Endothelial cell (in vitro differentiated cells): ENCODE results near the gene CLEC4F. TPM values are rescaled to one million over a fixed set of nuclear protein-coding genes. Genes with fewer than 3 reads are reported as not detected.

Experiments
- DNase-seq: peaks from one replicate; pipeline ENCODE4 v3.0.0; 2021; ENCODE audit warnings: low spot score
- H3K27ac Mint-ChIP-seq: one replicate; pipeline ENCODE4 v1.8.0; 2021; ENCODE audit warnings: mixed read lengths, inconsistent platforms; ENCODE audit not compliant: unreplicated experiment
- H3K27me3 Mint-ChIP-seq: one replicate; pipeline ENCODE4 v1.8.0; 2021; ENCODE audit warnings: mild to moderate bottlenecking, moderate library complexity, mixed read lengths, inconsistent platforms; ENCODE audit not compliant: unreplicated experiment
- H3K36me3 Mint-ChIP-seq: one replicate; pipeline ENCODE4 v1.8.0; 2021; ENCODE audit warnings: mild to moderate bottlenecking, low read depth, mixed read lengths, inconsistent platforms; ENCODE audit not compliant: unreplicated experiment
- H3K4me1 Mint-ChIP-seq: one replicate; pipeline ENCODE4 v1.8.0; 2021; ENCODE audit warnings: mild to moderate bottlenecking, mixed read lengths, inconsistent platforms; ENCODE audit not compliant: unreplicated experiment
- H3K4me3 Mint-ChIP-seq: one replicate; pipeline ENCODE4 v1.8.0; 2021; ENCODE audit warnings: mild to moderate bottlenecking, mixed read lengths, inconsistent platforms; ENCODE audit not compliant: unreplicated experiment
- H3K9me3 Mint-ChIP-seq: one replicate; pipeline ENCODE4 v1.8.0; 2021; ENCODE audit warnings: mixed read lengths, inconsistent platforms; ENCODE audit not compliant: unreplicated experiment
- total RNA-seq: library from RNA; stranded (reverse); fragmentation: NEBNext Ultra II Directional; extraction: Animal tissue kit (Norgen Biotek cat#: 25700); gene quantifications from one replicate; pipeline ENCODE4 v1.2.1, GENCODE V29; 2021; ENCODE audit not compliant: unreplicated experiment
- TF ChIP-seq, protein P1 (sequence below): fragments of 200-600 bp; sonication (generic); IDR thresholded peaks from one replicate; pipeline ENCODE4 v1.5.0; 2021; ENCODE audit warnings: antibody characterized with exemption; ENCODE audit not compliant: unreplicated experiment

The CLEC4F gene
- total RNA-seq, 1 donor from 2014 or later: 0.23 TPM

DNA sequence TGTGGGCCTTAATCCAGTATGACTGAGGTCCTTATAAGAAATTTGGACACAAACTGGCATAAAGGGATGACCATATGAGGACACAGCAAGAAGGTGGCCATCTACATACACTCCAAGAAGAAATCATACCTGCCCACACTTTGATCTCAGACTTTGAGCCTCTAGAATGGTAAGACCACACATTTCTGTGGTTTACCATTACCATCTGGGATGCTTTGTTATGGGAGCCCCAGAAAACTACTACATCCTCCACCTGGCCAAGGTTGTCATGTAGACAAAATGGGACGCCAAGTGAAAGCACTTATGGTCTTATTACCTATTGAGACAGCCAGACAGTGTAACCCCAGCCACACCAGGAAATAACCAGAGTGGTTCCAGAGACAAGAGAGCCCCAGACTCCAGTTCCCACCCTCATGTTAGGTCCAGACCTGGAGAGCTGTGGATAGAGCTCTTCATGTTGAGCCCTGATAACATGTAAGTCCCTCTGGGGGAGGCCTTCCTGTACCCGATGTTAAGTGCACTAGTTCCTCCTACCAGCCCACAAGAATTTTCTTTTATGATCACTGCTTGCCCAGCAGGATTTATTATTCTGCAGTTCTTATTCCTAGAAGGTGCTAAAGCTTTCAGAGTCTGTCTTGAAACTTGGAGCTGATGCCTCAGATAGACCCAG lies 47.8 kb downstream of the CLEC4F start:
- H3K36me3 Mint-ChIP-seq: no peaks in the 10 kb centered on the region
- no peak overlapping the region for H3K4me3 Mint-ChIP-seq
- H3K27me3 Mint-ChIP-seq: no peaks in the 10 kb centered on the region
- H3K9me3 Mint-ChIP-seq: no peaks in the 10 kb centered on the region
- no peak overlapping the region for H3K27ac Mint-ChIP-seq
- no peak for DNase-seq
- TF ChIP-seq, protein P1, sequence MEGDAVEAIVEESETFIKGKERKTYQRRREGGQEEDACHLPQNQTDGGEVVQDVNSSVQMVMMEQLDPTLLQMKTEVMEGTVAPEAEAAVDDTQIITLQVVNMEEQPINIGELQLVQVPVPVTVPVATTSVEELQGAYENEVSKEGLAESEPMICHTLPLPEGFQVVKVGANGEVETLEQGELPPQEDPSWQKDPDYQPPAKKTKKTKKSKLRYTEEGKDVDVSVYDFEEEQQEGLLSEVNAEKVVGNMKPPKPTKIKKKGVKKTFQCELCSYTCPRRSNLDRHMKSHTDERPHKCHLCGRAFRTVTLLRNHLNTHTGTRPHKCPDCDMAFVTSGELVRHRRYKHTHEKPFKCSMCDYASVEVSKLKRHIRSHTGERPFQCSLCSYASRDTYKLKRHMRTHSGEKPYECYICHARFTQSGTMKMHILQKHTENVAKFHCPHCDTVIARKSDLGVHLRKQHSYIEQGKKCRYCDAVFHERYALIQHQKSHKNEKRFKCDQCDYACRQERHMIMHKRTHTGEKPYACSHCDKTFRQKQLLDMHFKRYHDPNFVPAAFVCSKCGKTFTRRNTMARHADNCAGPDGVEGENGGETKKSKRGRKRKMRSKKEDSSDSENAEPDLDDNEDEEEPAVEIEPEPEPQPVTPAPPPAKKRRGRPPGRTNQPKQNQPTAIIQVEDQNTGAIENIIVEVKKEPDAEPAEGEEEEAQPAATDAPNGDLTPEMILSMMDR: no peak
- H3K4me1 Mint-ChIP-seq: peaks cover 5% of the 10 kb centered on the region

DNA sequence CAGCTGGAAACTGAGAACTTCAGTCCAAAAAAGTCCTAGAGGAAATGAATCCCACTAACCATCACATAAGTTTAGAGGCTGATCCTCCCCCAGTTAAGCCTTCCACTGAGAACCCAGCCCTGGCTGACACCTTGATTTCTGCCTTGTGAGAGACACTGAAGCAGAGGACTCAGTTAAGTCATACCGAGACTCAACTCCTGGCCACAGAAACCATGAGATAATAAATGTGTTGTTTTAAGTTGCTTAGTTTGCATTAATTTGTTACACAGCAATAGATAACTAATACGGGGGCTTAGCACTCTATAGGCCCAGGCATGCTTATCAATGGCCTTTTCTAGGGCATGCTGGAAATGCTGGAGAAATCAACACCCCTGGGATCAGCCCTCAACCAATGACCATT lies 49.0 kb downstream of the CLEC4F start:
- Mint-ChIP-seq H3K36me3 (no peaks in the 10 kb centered on the region), H3K27me3 (peaks cover 2% of the 10 kb centered on the region), H3K4me1 (peaks cover 9% of the 10 kb centered on the region), H3K4me3 (no peak overlapping the region), H3K9me3 (no peaks in the 10 kb centered on the region), H3K27ac (no peak overlapping the region)
- TF ChIP-seq, protein P1: no peak
- DNase-seq: no peak

DNA sequence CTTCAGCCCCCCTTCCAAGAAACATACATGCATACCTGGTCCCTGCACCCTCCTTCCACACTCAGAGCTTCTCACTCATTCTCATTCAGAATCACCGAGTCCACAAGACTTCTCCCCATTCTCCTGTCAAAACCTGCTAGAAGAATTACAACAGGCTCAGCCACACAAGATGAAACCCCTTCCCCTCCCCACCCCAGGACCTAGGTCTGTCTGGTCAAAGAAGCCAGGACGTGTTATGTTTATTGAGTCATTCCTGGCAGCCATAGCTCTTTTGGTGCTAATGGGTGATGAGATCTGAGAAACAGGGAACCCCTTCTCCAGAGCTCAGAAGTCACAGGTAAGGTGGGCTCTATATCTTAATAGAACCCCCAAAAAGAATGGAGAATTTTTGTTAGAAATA lies 50.9 kb downstream of the CLEC4F start:
- H3K4me3 Mint-ChIP-seq: no peak overlapping the region
- peaks cover 11% of the 10 kb centered on the region for H3K4me1 Mint-ChIP-seq
- TF ChIP-seq, protein P1: no peak
- peaks cover 2% of the 10 kb centered on the region for H3K27me3 Mint-ChIP-seq
- H3K9me3 Mint-ChIP-seq: no peaks in the 10 kb centered on the region
- no peaks in the 10 kb centered on the region for H3K36me3 Mint-ChIP-seq
- DNase-seq: no peak
- H3K27ac Mint-ChIP-seq: no peak overlapping the region

DNA sequence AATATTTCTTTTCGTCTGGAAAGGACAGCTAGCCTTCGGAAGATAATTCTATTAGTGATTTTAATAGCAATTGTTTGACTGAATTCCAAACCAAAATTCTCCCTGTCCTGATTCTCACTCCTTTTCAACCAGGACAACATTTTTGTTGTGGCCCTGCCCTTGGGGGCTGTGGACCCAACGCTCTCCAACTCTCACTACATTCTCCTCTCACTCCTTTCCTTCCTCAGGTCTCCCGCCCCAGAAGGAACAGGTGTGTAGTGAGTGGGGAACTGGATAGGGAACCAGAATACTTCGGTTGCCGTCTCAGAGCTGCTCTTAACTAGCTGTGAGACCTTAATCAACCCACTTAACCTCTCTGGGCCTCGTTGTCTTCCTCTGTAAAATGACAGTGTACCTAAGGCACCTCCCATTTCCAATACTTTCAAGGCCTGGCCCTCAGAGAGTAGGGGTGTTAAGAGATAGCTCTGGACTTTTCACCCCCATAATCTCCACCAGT lies 51.8 kb downstream of the CLEC4F start:
- Mint-ChIP-seq H3K4me1 (peaks cover 11% of the 10 kb centered on the region), H3K27ac (no peak overlapping the region), H3K9me3 (no peaks in the 10 kb centered on the region), H3K4me3 (peak overlapping the region; percentile 61), H3K36me3 (no peaks in the 10 kb centered on the region), H3K27me3 (peaks cover 2% of the 10 kb centered on the region)
- TF ChIP-seq, protein P1: no peak
- DNase-seq: no peak
